H9 (cell line): ENCODE results near the gene METTL23. TPM values are rescaled to one million over a fixed set of nuclear protein-coding genes. Genes with fewer than 3 reads are reported as not detected.
A peak's percentile ranks its signal among the peaks of the same experiment; 100 is the strongest.

Source experiments
- DNase-seq: peaks from one replicate; pipeline ENCODE4 v3.0.0-alpha.2; 2017
- H2AFZ ChIP-seq: one replicate; pipeline ENCODE4 v1.6.1; 2013; ENCODE audit warnings: mild to moderate bottlenecking, low read length, control low read depth, moderate library complexity
- H2AK5ac ChIP-seq: 2 replicates; pipeline ENCODE4 v1.6.1; 2013; ENCODE audit warnings: low read length, control low read depth, mixed read lengths; ENCODE audit not compliant: insufficient read length
- H2BK120ac ChIP-seq: one replicate; pipeline ENCODE4 v1.6.1; 2013; ENCODE audit warnings: low read depth, mild to moderate bottlenecking, low read length, control low read depth, inconsistent platforms; ENCODE audit not compliant: poor library complexity, severe bottlenecking
- H2BK12ac ChIP-seq: 2 replicates; pipeline ENCODE4 v1.6.1; 2013; ENCODE audit warnings: low read length, control low read depth, mixed read lengths, low read depth; ENCODE audit not compliant: insufficient read length
- H2BK15ac ChIP-seq: 2 replicates; pipeline ENCODE4 v1.6.1; 2013; ENCODE audit warnings: low read depth, low read length, control low read depth
- H2BK20ac ChIP-seq: one replicate; pipeline ENCODE4 v1.6.1; 2013; ENCODE audit warnings: low read depth, mild to moderate bottlenecking, low read length, control low read depth, inconsistent platforms; ENCODE audit not compliant: poor library complexity, severe bottlenecking
- H2BK5ac ChIP-seq: 2 replicates; pipeline ENCODE4 v1.6.1; 2013; ENCODE audit warnings: low read length, control low read depth, mixed read lengths; ENCODE audit not compliant: insufficient read length
- H3K14ac ChIP-seq: 2 replicates; pipeline ENCODE4 v1.6.1; 2013; ENCODE audit warnings: low read length, control low read depth; ENCODE audit not compliant: insufficient read depth
- H3K18ac ChIP-seq: 2 replicates; pipeline ENCODE4 v1.6.1; 2013; ENCODE audit warnings: low read depth, mild to moderate bottlenecking, mixed read lengths, low read length, control low read depth; ENCODE audit not compliant: insufficient read length
- H3K23ac ChIP-seq: 2 replicates; pipeline ENCODE4 v1.6.1; 2013; ENCODE audit warnings: low read length, control low read depth, mixed read lengths, low read depth; ENCODE audit not compliant: insufficient read length
- H3K23me2 ChIP-seq: 2 replicates; pipeline ENCODE4 v1.6.1; 2013; ENCODE audit warnings: low read depth, mild to moderate bottlenecking, mixed read lengths, low read length, control low read depth; ENCODE audit not compliant: insufficient read length, poor library complexity, severe bottlenecking
- H3K27ac ChIP-seq: 2 replicates; pipeline ENCODE4 v1.5.1; 2013; ENCODE audit warnings: low read length, control low read depth, mixed read lengths, low read depth; ENCODE audit not compliant: insufficient read length
- H3K27me3 ChIP-seq: 2 replicates; pipeline ENCODE4 v1.6.1; 2013; ENCODE audit warnings: low read length, control low read depth, inconsistent platforms; ENCODE audit not compliant: insufficient read depth
- H3K4ac ChIP-seq: 2 replicates; pipeline ENCODE4 v1.6.1; 2013; ENCODE audit warnings: low read depth, mild to moderate bottlenecking, control low read depth, inconsistent platforms, low read length, moderate library complexity
- H3K4me1 ChIP-seq: 2 replicates; pipeline ENCODE4 v1.6.1; 2013; ENCODE audit warnings: low read length, control low read depth, inconsistent platforms; ENCODE audit not compliant: insufficient read depth
- H3K4me2 ChIP-seq: 2 replicates; pipeline ENCODE4 v1.6.1; 2013; ENCODE audit warnings: low read length, control low read depth, mixed read lengths; ENCODE audit not compliant: insufficient read length, insufficient read depth
- H3K56ac ChIP-seq: 2 replicates; pipeline ENCODE4 v1.6.1; 2013; ENCODE audit warnings: low read depth, mild to moderate bottlenecking, mixed read lengths, low read length, control low read depth; ENCODE audit not compliant: insufficient read length
- H3K79me1 ChIP-seq: 2 replicates; pipeline ENCODE4 v1.6.1; 2013; ENCODE audit warnings: low read depth, mild to moderate bottlenecking, moderate library complexity, low read length, control low read depth, inconsistent platforms; ENCODE audit not compliant: insufficient read depth, poor library complexity, severe bottlenecking
- H3K79me2 ChIP-seq: 2 replicates; pipeline ENCODE4 v1.6.1; 2013; ENCODE audit warnings: low read length, control low read depth, inconsistent platforms; ENCODE audit not compliant: insufficient read depth
- H3K9ac ChIP-seq: 2 replicates; pipeline ENCODE4 v1.6.1; 2013; ENCODE audit warnings: low read length, control low read depth, mixed read lengths; ENCODE audit not compliant: insufficient read length; ENCODE audit errors: extremely low read depth
- H3K9me3 ChIP-seq: one replicate; pipeline ENCODE4 v1.6.1; 2013; ENCODE audit warnings: low read depth, low read length, inconsistent platforms; ENCODE audit not compliant: control insufficient read depth
- H3T11ph ChIP-seq: one replicate; pipeline ENCODE4 v1.6.1; 2013; ENCODE audit warnings: mild to moderate bottlenecking, low read length, control low read depth, inconsistent platforms
- H4K20me1 ChIP-seq: one replicate; pipeline ENCODE4 v1.6.1; 2013; ENCODE audit not compliant: control insufficient read depth, insufficient read length, insufficient read depth
- H4K5ac ChIP-seq: 2 replicates; pipeline ENCODE4 v1.6.1; 2013; ENCODE audit warnings: low read depth, mild to moderate bottlenecking, mixed read lengths, low read length, control low read depth; ENCODE audit not compliant: insufficient read length
- H4K8ac ChIP-seq: replicated peaks from 2 replicates; pipeline ENCODE4 v1.6.1; 2013; ENCODE audit warnings: low read length, control low read depth, mixed read lengths, low read depth; ENCODE audit not compliant: insufficient read length
- H4K91ac ChIP-seq: 2 replicates; pipeline ENCODE4 v1.6.1; 2013; ENCODE audit warnings: low read depth, mild to moderate bottlenecking, moderate library complexity, mixed read lengths, low read length, control low read depth; ENCODE audit not compliant: insufficient read length
- H3K27ac Mint-ChIP-seq, 3 experiments: 2 replicates in 2 of 3; 3 replicates in 1 of 3; pipeline ENCODE4 v1.8.0; 2020 to 2021; ENCODE audit warnings: mixed read lengths in 3 of 3, mild to moderate bottlenecking in 1 of 3, moderate library complexity in 1 of 3
- H3K27me3 Mint-ChIP-seq: 2 replicates; pipeline ENCODE4 v1.8.0; 2021; ENCODE audit warnings: low read depth, mild to moderate bottlenecking, moderate library complexity, mixed read lengths
- H3K36me3 Mint-ChIP-seq, 3 experiments: 2 replicates in 2 of 3; 3 replicates in 1 of 3; pipeline ENCODE4 v1.8.0; 2020 to 2021; ENCODE audit warnings: low read depth in 3 of 3, mixed read lengths in 3 of 3; ENCODE audit not compliant: insufficient read depth in 1 of 3
- H3K4me1 Mint-ChIP-seq, 2 experiments: 2 replicates each; pipeline ENCODE4 v1.8.0; 2020; ENCODE audit warnings: mixed read lengths in 2 of 2
- H3K4me3 Mint-ChIP-seq, 2 experiments: 2 replicates in 1 of 2; 3 replicates in 1 of 2; pipeline ENCODE4 v1.8.0; 2020 to 2021; ENCODE audit warnings: mild to moderate bottlenecking in 2 of 2, mixed read lengths in 2 of 2, moderate library complexity in 1 of 2
- H3K9me3 Mint-ChIP-seq, 2 experiments: 2 replicates in 1 of 2; 3 replicates in 1 of 2; pipeline ENCODE4 v1.8.0; 2020; ENCODE audit warnings: mild to moderate bottlenecking in 2 of 2, mixed read lengths in 2 of 2, moderate library complexity in 1 of 2
- whole genome bisulfite sequencing: extraction: QIAGEN DNeasy Blood & Tissue Kit; methylation state at CpG from one replicate; pipeline ENCODE4 v1.1.7; 2013; ENCODE audit warnings: missing lambda C conversion rate, low lambda C conversion rate, mixed read lengths; ENCODE audit not compliant: insufficient read length; ENCODE audit errors: extremely low coverage; 5-methylcytosine and 5-hydroxymethylcytosine counted together
- total RNA-seq: library from RNA; stranded (reverse); gene quantifications from 2 replicates; pipeline ENCODE4 v1.2.1, GENCODE V29; 2021
- TF ChIP-seq, protein P1 (sequence below): fragments of 200-600 bp; sonication (generic); conservative IDR thresholded peaks from 3 replicates; pipeline ENCODE4 v1.8.0; 2021; ENCODE audit warnings: antibody characterized with exemption, mild to moderate bottlenecking

METTL23 gene
- total RNA-seq, 1 experiment from 2014 or later, result 29.9 TPM

DNA sequence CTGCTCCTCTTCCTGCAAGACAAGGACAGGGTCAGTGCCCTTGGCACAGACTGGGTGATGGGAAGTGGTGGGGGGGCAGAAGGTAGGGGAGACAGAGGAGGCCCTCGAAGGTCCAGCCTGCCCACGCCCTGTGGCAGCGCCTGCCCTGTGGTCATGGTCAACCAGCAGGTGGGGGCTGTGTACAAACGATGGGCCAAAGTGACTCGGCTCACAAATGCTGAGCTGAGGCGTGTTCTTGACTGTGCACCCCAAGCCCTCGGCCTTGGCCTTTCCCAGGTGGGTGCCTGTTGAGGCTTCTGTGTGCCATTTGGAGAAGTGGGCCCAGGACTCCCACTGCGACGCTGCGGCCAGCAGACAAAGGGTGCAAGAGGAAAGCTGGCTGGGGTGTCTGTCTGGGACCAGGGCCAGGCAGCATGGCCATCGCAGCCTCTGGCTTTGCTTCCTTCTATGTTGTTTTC is 38.4 kb upstream of the METTL23 start:
- TF ChIP-seq, protein P1, sequence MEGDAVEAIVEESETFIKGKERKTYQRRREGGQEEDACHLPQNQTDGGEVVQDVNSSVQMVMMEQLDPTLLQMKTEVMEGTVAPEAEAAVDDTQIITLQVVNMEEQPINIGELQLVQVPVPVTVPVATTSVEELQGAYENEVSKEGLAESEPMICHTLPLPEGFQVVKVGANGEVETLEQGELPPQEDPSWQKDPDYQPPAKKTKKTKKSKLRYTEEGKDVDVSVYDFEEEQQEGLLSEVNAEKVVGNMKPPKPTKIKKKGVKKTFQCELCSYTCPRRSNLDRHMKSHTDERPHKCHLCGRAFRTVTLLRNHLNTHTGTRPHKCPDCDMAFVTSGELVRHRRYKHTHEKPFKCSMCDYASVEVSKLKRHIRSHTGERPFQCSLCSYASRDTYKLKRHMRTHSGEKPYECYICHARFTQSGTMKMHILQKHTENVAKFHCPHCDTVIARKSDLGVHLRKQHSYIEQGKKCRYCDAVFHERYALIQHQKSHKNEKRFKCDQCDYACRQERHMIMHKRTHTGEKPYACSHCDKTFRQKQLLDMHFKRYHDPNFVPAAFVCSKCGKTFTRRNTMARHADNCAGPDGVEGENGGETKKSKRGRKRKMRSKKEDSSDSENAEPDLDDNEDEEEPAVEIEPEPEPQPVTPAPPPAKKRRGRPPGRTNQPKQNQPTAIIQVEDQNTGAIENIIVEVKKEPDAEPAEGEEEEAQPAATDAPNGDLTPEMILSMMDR, result no peak

More for the DNA sequence above, 38.4 kb upstream of the METTL23 start:
- DNase-seq, result no peak
- Histone ChIP-seq H3K56ac (no peak overlapping the region), H3K18ac (no peak overlapping the region), H2BK15ac (no peak overlapping the region), H2BK12ac (no peak overlapping the region), H3K14ac (no peak overlapping the region; the same call in 1 of the 2 replicates), H3K27ac (no peak overlapping the region), H2AFZ (no peak overlapping the region), H3K9ac (no peak overlapping the region), H2BK5ac (no peak overlapping the region), H4K20me1 (no peaks in the 10 kb centered on the region), H2AK5ac (no peak overlapping the region), H3K79me1 (no peaks in the 10 kb centered on the region), H3K9me3 (no peaks in the 10 kb centered on the region), H3K23ac (no peak overlapping the region), H4K91ac (no peak overlapping the region), H3T11ph (no peak overlapping the region), H3K27me3 (no peaks in the 10 kb centered on the region), H3K4ac (no peak overlapping the region), H3K23me2 (no peaks in the 10 kb centered on the region), H2BK120ac (no peak overlapping the region), H3K4me2 (no peak overlapping the region), H3K79me2 (no peaks in the 10 kb centered on the region), H4K8ac (no peak overlapping the region), H3K4me1 (peaks cover 3% of the 10 kb centered on the region; the same call in 1 of the 2 replicates), H4K5ac (no peak overlapping the region), H2BK20ac (no peak overlapping the region)
- Mint-ChIP-seq H3K27me3 (no peaks in the 10 kb centered on the region), H3K4me3 (no peak overlapping the region), H3K36me3 (no peaks in the 10 kb centered on the region), H3K9me3 (no peaks in the 10 kb centered on the region; a peak in 1 of 5 replicates), H3K27ac (peak overlapping the region; percentile 5 to 38 (median 12); a peak in 4 of 7 replicates), H3K4me1 (peaks cover 22 to 38% of the 10 kb centered on the region in 2 experiments)
- WGBS, result no CpG with 5 or more reads among the region's 11 CpGs
